Panc1 (cell line): Measurements from ENCODE around the gene ETNPPL. TPM values are rescaled to one million over a fixed set of nuclear protein-coding genes. Genes with fewer than 3 reads are reported as not detected.

Experiments used
- ATAC-seq: fragments of 200-7000 bp; cut with Tn5 transposase; 2 replicates; pipeline ENCODE4 v1.9.1; 2020; ENCODE audit warnings: mild to moderate bottlenecking, moderate library complexity
- BruUV-seq: library from RNA; stranded (reverse); fragments of 400-500 nt; replicated peaks from 2 replicates; lab custom pipeline; 2021; lab: Mats Ljungman, UMichigan
- CTCF ChIA-PET: fragments of 300-600 bp; sonication (Branson Sonifier 250); formaldehyde crosslinking; loops from one replicate; lab custom pipeline; 2022; ENCODE audit warnings: antibody characterized with exemption; lab: Charles Lee
- POLR2A ChIA-PET: fragments of 300-600 bp; sonication (Branson Sonifier 250); formaldehyde crosslinking; loops from one replicate; lab custom pipeline; 2022; ENCODE audit warnings: antibody characterized with exemption; lab: Charles Lee
- DNase-seq: peaks from one replicate; pipeline ENCODE4 v3.0.0-alpha.2; 2010; ENCODE audit warnings: low read depth, low spot score
- H3K27ac ChIP-seq: 2 replicates; pipeline ENCODE4 v1.5.1; 2011; ENCODE audit warnings: mild to moderate bottlenecking, low read length, inconsistent platforms
- H3K27me3 ChIP-seq: fragments of 200-500 bp; sonication (Bioruptor generic); 2 replicates; pipeline ENCODE4 v1.6.0; 2014; ENCODE audit warnings: low read length, inconsistent platforms; ENCODE audit not compliant: control insufficient read depth, insufficient read depth
- H3K36me3 ChIP-seq: fragments of 200-500 bp; sonication (Bioruptor generic); 2 replicates; pipeline ENCODE4 v1.5.1; 2014; ENCODE audit warnings: inconsistent platforms, mild to moderate bottlenecking, low read length, moderate library complexity; ENCODE audit not compliant: control insufficient read depth, insufficient read depth
- H3K4me1 ChIP-seq: 2 replicates; pipeline ENCODE4 v1.5.1; 2011; ENCODE audit warnings: inconsistent platforms, mild to moderate bottlenecking, low read length, moderate library complexity; ENCODE audit not compliant: control insufficient read depth, insufficient read depth
- H3K4me3 ChIP-seq, 2 experiments: 2 replicates each; pipeline ENCODE4 v1.5.1; 2011 to 2012; ENCODE audit warnings: low read depth in 2 of 2, low read length in 2 of 2, mild to moderate bottlenecking in 2 of 2, inconsistent platforms in 1 of 2, moderate library complexity in 1 of 2
- H3K9me3 ChIP-seq: fragments of 200-500 bp; sonication (Bioruptor generic); 2 replicates; pipeline ENCODE4 v1.5.1; 2014; ENCODE audit warnings: low read depth, mild to moderate bottlenecking, inconsistent platforms, low read length, moderate library complexity; ENCODE audit not compliant: control insufficient read depth, insufficient read depth
- CTCF ChIP-seq: fragments of 450-650 bp; IDR thresholded peaks from 2 replicates; pipeline ENCODE4 v1.5.1; 2017; ENCODE audit warnings: mild to moderate bottlenecking
- POLR2AphosphoS5 ChIP-seq: IDR thresholded peaks from 2 replicates; pipeline ENCODE4 v1.6.1; 2012; ENCODE audit warnings: mild to moderate bottlenecking, low read depth, low read length, moderate library complexity
- REST ChIP-seq, 2 experiments: IDR thresholded peaks; 2 replicates each; pipeline ENCODE4 v1.6.1; 2011 to 2012; ENCODE audit warnings: low read depth in 2 of 2, control low read depth in 1 of 2, low read length in 1 of 2, mild to moderate bottlenecking in 1 of 2, moderate library complexity in 1 of 2; ENCODE audit not compliant: insufficient read depth in 1 of 2
- SIN3A ChIP-seq: IDR thresholded peaks from 2 replicates; pipeline ENCODE4 v1.6.1; 2012; ENCODE audit warnings: low read depth, mild to moderate bottlenecking, low read length, moderate library complexity, borderline replicate concordance; ENCODE audit not compliant: insufficient read depth
- TCF7L2 ChIP-seq: IDR thresholded peaks from 2 replicates; pipeline ENCODE4 v1.6.1; 2011; ENCODE audit warnings: mild to moderate bottlenecking, low read depth, low read length, inconsistent platforms
- in situ Hi-C: cut with HindIII; loops from 2 replicates; pipeline ENCODE4 v1.10.0; 2016; ENCODE audit warnings: low sequenced_read_pairs, low pct_unique_long_range_greater_than_20kb
- intact Hi-C: fragments of 100-400 bp; cut with micrococcal nuclease; formaldehyde crosslinking; loops from one replicate; pipeline ENCODE4 v1.10.0; 2022; ENCODE audit not compliant: unreplicated experiment
- total RNA-seq: library from RNA; stranded (reverse); gene quantifications from one replicate; pipeline ENCODE4 v1.2.1, GENCODE V29; 2021; ENCODE audit not compliant: unreplicated experiment

Gene ETNPPL
- total RNA-seq, 1 experiment from 2014 or later = not detected

- DNase-seq = no peak
- no peaks in the 10 kb centered on the region for H3K27me3 ChIP-seq
- TF ChIP-seq TCF7L2 = no peak
- TF ChIP-seq REST (IDR thresholded peaks at IDR 0.05; ENCODE audit: insufficient read depth in 1 of 2, low read depth in 2 of 2, low read length in 1 of 2) = no peak
- no peak for TF ChIP-seq SIN3A
- TF ChIP-seq POLR2AphosphoS5 = no peak
- ChIA-PET POLR2A (no interaction called here), CTCF (no interaction called here)
- ATAC-seq = no peak
- no peaks in the 10 kb centered on the region for H3K4me1 ChIP-seq
- no peaks in the 10 kb centered on the region for H3K36me3 ChIP-seq
- no peaks in the 10 kb centered on the region for H3K9me3 ChIP-seq
- BruUV-seq = no TSS peak
- intact Hi-C loops (no loop called here), in situ Hi-C loops (no loop called here)
- H3K4me3 ChIP-seq = no peak overlapping the region
- H3K27ac ChIP-seq = no peak overlapping the region
These were observed 45.5 kb downstream of the ETNPPL start for GRCh38 chr4:108717386-108717785.

- in situ Hi-C loops (no loop called here), intact Hi-C loops (no loop called here)
- BruUV-seq = no TSS peak
- Histone ChIP-seq H3K27me3 (no peaks in the 10 kb centered on the region), H3K4me3 (no peak overlapping the region), H3K27ac (no peak overlapping the region), H3K4me1 (no peaks in the 10 kb centered on the region), H3K9me3 (no peaks in the 10 kb centered on the region), H3K36me3 (no peaks in the 10 kb centered on the region)
- ATAC-seq = no peak
- CTCF ChIA-PET = no interaction called here
- DNase-seq = no peak
- POLR2A ChIA-PET = no interaction called here
- no peak for TF ChIP-seq TCF7L2
- TF ChIP-seq CTCF = no peak
- TF ChIP-seq POLR2AphosphoS5 = no peak
- no peak for TF ChIP-seq SIN3A
- no peak for TF ChIP-seq REST (IDR thresholded peaks at IDR 0.05; ENCODE audit: insufficient read depth in 1 of 2, low read depth in 2 of 2, low read length in 1 of 2)
These were observed 46.5 kb downstream of the ETNPPL start for GRCh38 chr4:108716340-108716739.
